Parathyroid adenoma (tissue), 2 donors: Measurements from ENCODE around the gene TMEM132C.

ENCODE experiments used
- H2AFZ ChIP-seq: fragments of 300-600 bp; sonication (generic); one replicate; pipeline ENCODE4 v1.7.0; 2017; ENCODE audit warnings: antibody characterized with exemption, mild to moderate bottlenecking
- H3K27ac ChIP-seq: fragments of 300-600 bp; sonication (generic); one replicate; pipeline ENCODE4 v1.7.0; 2017
- H3K27me3 ChIP-seq: fragments of 300-600 bp; sonication (generic); one replicate; pipeline ENCODE4 v1.7.0; 2017; ENCODE audit warnings: low read length; ENCODE audit not compliant: control insufficient read depth, insufficient read depth
- H3K36me3 ChIP-seq: fragments of 300-600 bp; sonication (generic); one replicate; pipeline ENCODE4 v1.7.0; 2017; ENCODE audit warnings: low read length; ENCODE audit not compliant: control insufficient read depth, insufficient read depth
- H3K4me1 ChIP-seq: fragments of 300-600 bp; sonication (generic); one replicate; pipeline ENCODE4 v1.7.0; 2017; ENCODE audit warnings: control low read depth
- H3K4me2 ChIP-seq: fragments of 300-600 bp; sonication (generic); one replicate; pipeline ENCODE4 v1.7.0; 2017; ENCODE audit warnings: low read length
- H3K4me3 ChIP-seq: fragments of 300-600 bp; sonication (generic); one replicate; pipeline ENCODE4 v1.7.0; 2017; ENCODE audit warnings: low read depth, low read length
- H3K79me2 ChIP-seq: fragments of 300-600 bp; sonication (generic); one replicate; pipeline ENCODE4 v1.7.0; 2017; ENCODE audit warnings: control low read depth
- H3K9ac ChIP-seq: fragments of 300-600 bp; sonication (generic); one replicate; pipeline ENCODE4 v1.7.0; 2017; ENCODE audit warnings: mild to moderate bottlenecking
- H3K9me3 ChIP-seq: fragments of 300-600 bp; sonication (generic); one replicate; pipeline ENCODE4 v1.7.0; 2017; ENCODE audit warnings: low read length; ENCODE audit not compliant: control insufficient read depth
- TF ChIP-seq, protein P1 (sequence below): fragments of 300-600 bp; sonication (generic); IDR thresholded peaks from one replicate; pipeline ENCODE4 v1.7.0; 2017; ENCODE audit warnings: antibody characterized with exemption, mild to moderate bottlenecking
- donor health status: primary hyperparathyroidism.

Gene TMEM132C

DNA sequence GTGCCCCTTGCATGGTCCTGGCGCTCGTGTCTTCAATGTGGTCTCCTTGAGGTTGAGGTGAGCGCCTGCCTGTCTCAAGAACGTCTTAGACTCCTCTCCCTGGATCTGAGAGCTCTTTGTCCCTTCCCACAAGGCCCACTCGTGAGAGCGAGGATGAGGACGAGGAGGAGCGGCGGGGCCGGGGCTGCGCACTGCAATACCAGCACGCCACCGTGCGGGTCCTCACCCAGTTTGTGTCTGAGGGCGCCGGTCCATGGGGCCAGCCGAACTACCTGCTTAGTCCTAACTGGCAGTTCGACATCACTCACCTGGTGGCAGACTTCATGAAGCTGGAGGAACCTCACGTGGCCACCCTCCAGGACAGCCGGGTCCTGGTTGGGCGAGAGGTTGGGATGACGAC, 428.7 kb downstream of the TMEM132C start:
- H3K4me1 ChIP-seq: no peaks in the 10 kb centered on the region

DNA sequence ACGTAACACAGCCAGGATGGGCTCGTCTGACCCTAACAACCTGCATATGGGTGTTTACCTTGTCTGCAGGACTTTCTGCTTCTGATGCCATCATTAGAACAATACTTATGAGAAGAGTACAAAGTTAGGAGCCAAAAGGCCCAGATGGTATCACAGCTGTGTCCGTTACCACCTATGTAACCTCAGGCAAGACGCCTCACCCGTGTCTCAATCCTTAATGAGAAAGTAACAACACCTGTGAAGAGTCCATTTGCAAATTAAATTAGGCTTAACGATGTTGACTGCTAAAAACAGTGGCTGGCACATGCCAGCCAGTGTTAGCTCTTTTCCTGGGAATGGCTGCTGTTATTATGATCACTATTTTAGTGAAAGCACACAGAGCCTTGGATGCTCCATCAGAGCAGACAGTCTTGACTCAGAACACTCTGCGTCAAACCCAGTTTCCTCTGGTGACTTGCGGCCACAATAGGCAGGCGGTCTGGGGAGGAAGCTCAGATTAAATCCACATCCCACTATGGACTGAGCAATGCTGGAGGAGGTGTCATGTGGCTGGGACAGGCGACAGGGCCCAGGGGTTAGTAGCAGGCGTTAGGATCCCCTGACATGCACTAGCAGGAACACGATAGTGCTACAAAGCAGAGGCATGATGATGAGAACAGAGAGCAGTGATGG, 431.5 kb downstream of the TMEM132C start:
- no peaks in the 10 kb centered on the region for H3K9me3 ChIP-seq
- H3K4me2 ChIP-seq: no peak overlapping the region
- no peak overlapping the region for H3K9ac ChIP-seq
- no peak overlapping the region for H2AFZ ChIP-seq
- H3K79me2 ChIP-seq: no peaks in the 10 kb centered on the region
- no peak overlapping the region for H3K4me3 ChIP-seq
- H3K36me3 ChIP-seq: no peaks in the 10 kb centered on the region
- no peaks in the 10 kb centered on the region for H3K4me1 ChIP-seq
- H3K27ac ChIP-seq: no peak overlapping the region
- no peaks in the 10 kb centered on the region for H3K27me3 ChIP-seq
- TF ChIP-seq, protein P1, sequence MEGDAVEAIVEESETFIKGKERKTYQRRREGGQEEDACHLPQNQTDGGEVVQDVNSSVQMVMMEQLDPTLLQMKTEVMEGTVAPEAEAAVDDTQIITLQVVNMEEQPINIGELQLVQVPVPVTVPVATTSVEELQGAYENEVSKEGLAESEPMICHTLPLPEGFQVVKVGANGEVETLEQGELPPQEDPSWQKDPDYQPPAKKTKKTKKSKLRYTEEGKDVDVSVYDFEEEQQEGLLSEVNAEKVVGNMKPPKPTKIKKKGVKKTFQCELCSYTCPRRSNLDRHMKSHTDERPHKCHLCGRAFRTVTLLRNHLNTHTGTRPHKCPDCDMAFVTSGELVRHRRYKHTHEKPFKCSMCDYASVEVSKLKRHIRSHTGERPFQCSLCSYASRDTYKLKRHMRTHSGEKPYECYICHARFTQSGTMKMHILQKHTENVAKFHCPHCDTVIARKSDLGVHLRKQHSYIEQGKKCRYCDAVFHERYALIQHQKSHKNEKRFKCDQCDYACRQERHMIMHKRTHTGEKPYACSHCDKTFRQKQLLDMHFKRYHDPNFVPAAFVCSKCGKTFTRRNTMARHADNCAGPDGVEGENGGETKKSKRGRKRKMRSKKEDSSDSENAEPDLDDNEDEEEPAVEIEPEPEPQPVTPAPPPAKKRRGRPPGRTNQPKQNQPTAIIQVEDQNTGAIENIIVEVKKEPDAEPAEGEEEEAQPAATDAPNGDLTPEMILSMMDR: no peak

More for the DNA sequence above, 428.7 kb downstream of the TMEM132C start:
- no peaks in the 10 kb centered on the region for H3K79me2 ChIP-seq
- no peaks in the 10 kb centered on the region for H3K27me3 ChIP-seq
- H3K9me3 ChIP-seq: no peaks in the 10 kb centered on the region
- TF ChIP-seq, protein P1: no peak
- H3K4me3 ChIP-seq: no peak overlapping the region
- no peak overlapping the region for H2AFZ ChIP-seq
- H3K9ac ChIP-seq: no peak overlapping the region
- H3K4me2 ChIP-seq: no peak overlapping the region
- no peak overlapping the region for H3K27ac ChIP-seq
- H3K36me3 ChIP-seq: no peaks in the 10 kb centered on the region

DNA sequence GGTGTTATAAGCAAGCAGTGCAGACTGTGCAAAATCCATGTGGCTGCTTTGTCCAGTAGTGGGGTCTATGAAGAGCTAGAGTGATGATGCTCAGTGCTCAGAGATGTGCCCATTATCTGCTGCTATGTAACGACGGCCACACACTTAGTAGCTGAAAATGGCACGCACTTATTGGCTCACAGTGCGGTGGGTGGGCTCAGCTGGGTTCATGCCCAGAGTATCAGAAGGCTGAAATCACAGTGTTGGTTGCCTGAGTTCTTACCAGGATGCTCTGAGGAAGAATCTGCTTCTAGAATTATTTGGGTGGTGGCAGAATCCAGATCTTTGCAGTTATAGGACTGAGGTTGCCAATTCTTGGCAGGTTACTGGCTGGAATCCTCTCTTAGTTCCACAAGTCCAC, 432.1 kb downstream of the TMEM132C start:
- Histone ChIP-seq H3K4me2 (no peak overlapping the region), H3K4me1 (no peaks in the 10 kb centered on the region), H3K9me3 (no peaks in the 10 kb centered on the region), H3K36me3 (no peaks in the 10 kb centered on the region), H3K27ac (no peak overlapping the region), H3K79me2 (no peaks in the 10 kb centered on the region), H3K27me3 (no peaks in the 10 kb centered on the region), H3K9ac (no peak overlapping the region), H2AFZ (no peak overlapping the region), H3K4me3 (no peak overlapping the region)
- TF ChIP-seq, protein P1: no peak

DNA sequence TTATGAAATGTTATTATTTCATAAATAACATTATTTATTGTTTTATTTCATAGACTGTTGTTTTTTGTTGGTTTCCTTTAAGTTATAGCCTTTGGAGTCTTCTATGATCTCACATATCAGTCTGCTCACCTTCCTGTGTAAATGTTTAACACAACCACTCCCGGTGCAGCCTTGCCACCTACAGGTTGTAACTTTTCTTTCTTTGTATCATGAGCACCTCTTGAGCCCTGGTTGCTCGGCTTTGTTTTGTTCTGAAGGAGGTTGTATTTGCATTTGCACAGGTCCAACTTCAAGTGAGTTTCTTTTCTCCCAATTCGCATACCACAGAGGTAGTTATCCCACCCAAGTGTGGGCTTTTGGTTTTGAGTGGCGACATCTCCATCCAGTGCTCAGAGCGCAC, 435.4 kb downstream of the TMEM132C start:
- H3K36me3 ChIP-seq: no peaks in the 10 kb centered on the region
- no peak overlapping the region for H3K27ac ChIP-seq
- H3K9me3 ChIP-seq: no peaks in the 10 kb centered on the region
- no peaks in the 10 kb centered on the region for H3K4me1 ChIP-seq
- no peak overlapping the region for H2AFZ ChIP-seq
- no peaks in the 10 kb centered on the region for H3K27me3 ChIP-seq
- H3K4me2 ChIP-seq: no peak overlapping the region
- H3K9ac ChIP-seq: no peak overlapping the region
- H3K79me2 ChIP-seq: no peaks in the 10 kb centered on the region
- no peak overlapping the region for H3K4me3 ChIP-seq
- TF ChIP-seq, protein P1: no peak

DNA sequence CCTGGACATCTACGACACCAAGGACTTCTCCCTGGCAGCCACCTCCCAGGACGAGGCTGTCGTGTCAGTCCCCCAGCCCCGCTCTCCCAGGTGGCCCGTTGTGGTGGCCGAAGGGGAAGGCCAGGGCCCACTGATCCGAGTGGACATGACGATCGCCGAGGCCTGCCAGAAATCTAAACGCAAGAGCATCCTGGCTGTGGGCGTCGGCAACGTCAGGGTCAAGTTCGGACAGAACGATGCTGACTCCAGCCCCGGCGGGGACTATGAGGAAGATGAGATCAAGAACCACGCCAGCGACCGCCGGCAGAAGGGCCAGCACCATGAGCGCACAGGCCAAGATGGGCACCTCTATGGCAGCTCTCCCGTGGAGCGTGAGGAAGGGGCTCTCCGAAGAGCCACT, 438.2 kb downstream of the TMEM132C start:
- Histone ChIP-seq H3K36me3 (no peaks in the 10 kb centered on the region), H2AFZ (no peak overlapping the region), H3K4me1 (no peaks in the 10 kb centered on the region), H3K27me3 (no peaks in the 10 kb centered on the region), H3K9me3 (no peaks in the 10 kb centered on the region), H3K27ac (no peak overlapping the region), H3K4me3 (no peak overlapping the region), H3K9ac (no peak overlapping the region), H3K4me2 (no peak overlapping the region), H3K79me2 (no peaks in the 10 kb centered on the region)
- TF ChIP-seq, protein P1: no peak
